Colonic mucosa (tissue), 4 donors: ENCODE measurements around the gene PHACTR1. TPM values are rescaled to one million over a fixed set of nuclear protein-coding genes. Genes with fewer than 3 reads are reported as not detected.

Experiments used
- DNase-seq: peaks from one replicate; pipeline ENCODE4 v3.0.0-alpha.2; 2020
- H3K27ac ChIP-seq: fragments of 200-600 bp; one replicate; pipeline ENCODE4 v1.8.0; 2021
- H3K27me3 ChIP-seq: fragments of 200-600 bp; one replicate; pipeline ENCODE4 v1.8.0; 2021
- H3K36me3 ChIP-seq: fragments of 200-600 bp; one replicate; pipeline ENCODE4 v1.8.0; 2021
- H3K4me1 ChIP-seq: fragments of 200-600 bp; one replicate; pipeline ENCODE4 v1.8.0; 2021; ENCODE audit warnings: mild to moderate bottlenecking
- H3K4me3 ChIP-seq: fragments of 200-600 bp; one replicate; pipeline ENCODE4 v1.8.0; 2021
- H3K9ac ChIP-seq, 2 donors: one replicate each; pipeline ENCODE4 v1.7.0; 2013; ENCODE audit warnings: control low read depth in 2 of 2, low read depth in 2 of 2, low read length in 2 of 2
- H3K9me3 ChIP-seq: fragments of 200-600 bp; one replicate; pipeline ENCODE4 v1.8.0; 2021
- intact Hi-C: fragments of 100-400 bp; cut with DNase I; formaldehyde crosslinking; loops from one replicate; pipeline ENCODE4 v1.14.1; 2022
- total RNA-seq, 2 donors: library from RNA; stranded (reverse); fragmentation: NEBNext Ultra II Directional in 1 of 2; extraction: Animal tissue kit (Norgen Biotek cat#: 25700) in 1 of 2; gene quantifications; one replicate each; pipeline ENCODE4 v1.2.1, GENCODE V29; 2021
- TF ChIP-seq, protein P1 (sequence below): fragments of 200-600 bp; IDR thresholded peaks from one replicate; pipeline ENCODE4 v1.8.0; 2022; ENCODE audit warnings: antibody characterized with exemption, mild to moderate bottlenecking
- donor health status: healthy.
- donor health status: DM: no; HTN: no; CAD: no.
- donor health status: DM: no; HTN: no; CAD: no.

PHACTR1 gene
- total RNA-seq, 2 donors from 2014 or later: 1.7 to 2.2 TPM

DNA sequence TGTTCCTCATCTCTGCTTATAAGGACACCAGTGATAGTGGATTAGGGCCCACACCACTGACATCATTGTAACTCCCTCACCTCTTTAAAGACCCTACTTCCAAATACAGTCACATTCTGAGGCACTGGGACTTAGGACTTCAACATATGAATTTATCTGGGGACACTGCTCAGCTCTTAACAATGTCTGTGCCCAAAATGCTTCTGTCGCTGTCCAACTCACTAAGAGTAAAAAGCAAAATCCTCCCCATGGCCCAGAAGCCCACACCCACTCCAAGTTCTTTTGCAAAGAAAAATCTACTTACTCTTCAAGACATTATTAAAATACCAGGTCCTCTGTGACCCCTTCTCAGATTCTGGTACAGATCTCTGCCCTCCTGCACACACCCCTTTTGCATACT is 495.5 kb downstream of the PHACTR1 start:
- intact Hi-C loops: no loop called here
- H3K4me3 ChIP-seq: no peak overlapping the region
- no peak overlapping the region for H3K9ac ChIP-seq
- no peaks in the 10 kb centered on the region for H3K4me1 ChIP-seq
- H3K9me3 ChIP-seq: no peaks in the 10 kb centered on the region
- H3K36me3 ChIP-seq: no peaks in the 10 kb centered on the region
- no peak overlapping the region for H3K27ac ChIP-seq
- TF ChIP-seq, protein P1, sequence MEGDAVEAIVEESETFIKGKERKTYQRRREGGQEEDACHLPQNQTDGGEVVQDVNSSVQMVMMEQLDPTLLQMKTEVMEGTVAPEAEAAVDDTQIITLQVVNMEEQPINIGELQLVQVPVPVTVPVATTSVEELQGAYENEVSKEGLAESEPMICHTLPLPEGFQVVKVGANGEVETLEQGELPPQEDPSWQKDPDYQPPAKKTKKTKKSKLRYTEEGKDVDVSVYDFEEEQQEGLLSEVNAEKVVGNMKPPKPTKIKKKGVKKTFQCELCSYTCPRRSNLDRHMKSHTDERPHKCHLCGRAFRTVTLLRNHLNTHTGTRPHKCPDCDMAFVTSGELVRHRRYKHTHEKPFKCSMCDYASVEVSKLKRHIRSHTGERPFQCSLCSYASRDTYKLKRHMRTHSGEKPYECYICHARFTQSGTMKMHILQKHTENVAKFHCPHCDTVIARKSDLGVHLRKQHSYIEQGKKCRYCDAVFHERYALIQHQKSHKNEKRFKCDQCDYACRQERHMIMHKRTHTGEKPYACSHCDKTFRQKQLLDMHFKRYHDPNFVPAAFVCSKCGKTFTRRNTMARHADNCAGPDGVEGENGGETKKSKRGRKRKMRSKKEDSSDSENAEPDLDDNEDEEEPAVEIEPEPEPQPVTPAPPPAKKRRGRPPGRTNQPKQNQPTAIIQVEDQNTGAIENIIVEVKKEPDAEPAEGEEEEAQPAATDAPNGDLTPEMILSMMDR: no peak
- no peaks in the 10 kb centered on the region for H3K27me3 ChIP-seq
- no peak for DNase-seq

DNA sequence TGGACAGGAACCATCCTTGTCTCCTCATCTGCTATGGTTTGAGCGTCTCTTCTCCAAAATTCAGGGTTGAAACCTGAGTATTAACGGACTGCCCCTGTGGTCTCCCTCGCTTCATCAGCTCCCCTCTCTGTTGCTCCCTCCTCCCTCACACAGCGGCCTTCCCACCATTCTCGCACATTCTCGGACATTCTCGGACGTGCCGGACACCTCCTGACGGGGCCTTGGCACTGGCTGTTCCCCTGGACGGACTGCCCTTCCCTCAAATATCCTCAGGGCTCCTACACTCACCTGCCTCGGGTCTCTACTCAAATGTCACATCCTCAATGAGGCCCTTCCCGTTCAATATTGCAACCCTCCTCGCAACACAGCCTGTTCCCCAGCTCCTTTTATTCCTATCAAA is 496.0 kb downstream of the PHACTR1 start:
- TF ChIP-seq, protein P1: no peak
- no peak for DNase-seq
- H3K27me3 ChIP-seq: no peaks in the 10 kb centered on the region
- intact Hi-C loops: no loop called here
- H3K36me3 ChIP-seq: no peaks in the 10 kb centered on the region
- H3K9me3 ChIP-seq: no peaks in the 10 kb centered on the region
- H3K4me1 ChIP-seq: no peaks in the 10 kb centered on the region
- no peak overlapping the region for H3K4me3 ChIP-seq
- no peak overlapping the region for H3K9ac ChIP-seq
- no peak overlapping the region for H3K27ac ChIP-seq

DNA sequence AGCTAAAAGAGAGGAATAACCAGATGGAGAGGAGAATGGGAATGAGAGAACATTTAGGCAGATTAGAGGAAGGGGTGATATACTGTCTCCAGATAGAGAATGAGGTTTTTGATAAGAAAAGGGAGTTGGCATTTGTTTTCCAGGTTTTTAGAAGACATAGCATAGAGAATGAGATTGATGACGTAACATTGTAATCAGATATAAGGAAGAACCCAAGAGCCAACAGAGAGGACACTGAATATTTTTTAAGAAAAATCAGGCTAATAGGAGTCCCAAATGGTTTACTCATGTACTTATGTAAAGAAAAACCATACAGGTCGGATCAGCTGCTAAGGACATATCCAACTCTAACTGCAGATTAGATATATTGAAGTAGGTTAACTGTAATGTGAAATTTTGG is 498.8 kb downstream of the PHACTR1 start:
- no peaks in the 10 kb centered on the region for H3K36me3 ChIP-seq
- H3K9ac ChIP-seq: no peak overlapping the region
- H3K4me3 ChIP-seq: no peak overlapping the region
- DNase-seq: no peak
- no peaks in the 10 kb centered on the region for H3K9me3 ChIP-seq
- H3K4me1 ChIP-seq: no peaks in the 10 kb centered on the region
- H3K27me3 ChIP-seq: no peaks in the 10 kb centered on the region
- TF ChIP-seq, protein P1: no peak
- intact Hi-C loops: no loop called here
- H3K27ac ChIP-seq: no peak overlapping the region

DNA sequence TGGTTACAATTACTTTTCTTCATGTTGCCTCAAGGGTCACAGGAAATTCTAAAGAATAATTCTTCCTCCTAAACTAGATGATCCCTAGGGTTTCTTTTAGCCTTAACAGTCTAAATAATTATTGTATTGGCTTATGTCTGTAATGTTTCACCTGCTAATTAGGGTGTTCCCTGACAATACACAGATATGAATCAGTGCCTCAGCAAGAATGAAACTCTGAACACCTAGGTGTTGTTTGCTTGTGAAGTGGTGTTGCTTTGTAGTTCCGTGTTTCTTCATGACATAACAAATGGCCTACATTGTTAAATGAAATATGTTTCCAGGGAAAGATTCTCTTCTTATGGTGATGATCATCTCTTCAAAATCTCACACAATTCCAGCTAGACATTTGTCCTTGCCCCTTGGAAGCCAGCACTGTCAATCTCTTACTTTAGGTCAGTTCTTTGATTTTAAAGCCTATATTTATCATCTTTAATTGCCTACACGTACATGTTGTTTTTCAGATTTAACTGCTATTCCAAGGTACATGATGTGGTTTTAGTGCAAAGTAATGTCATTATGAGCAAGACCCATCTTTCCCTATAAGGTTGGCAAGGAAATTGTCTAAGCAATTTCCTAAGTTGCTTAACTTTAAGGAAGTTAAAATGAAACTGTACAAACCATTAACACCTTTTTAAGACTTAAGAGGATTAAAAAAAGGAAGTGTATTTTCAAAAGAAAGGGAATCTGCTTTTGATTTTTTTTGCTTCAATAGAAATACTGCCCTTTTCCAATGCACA is 499.9 kb downstream of the PHACTR1 start:
- Histone ChIP-seq H3K4me1 (no peaks in the 10 kb centered on the region), H3K27ac (no peak overlapping the region), H3K9ac (no peak overlapping the region), H3K36me3 (no peaks in the 10 kb centered on the region), H3K27me3 (no peaks in the 10 kb centered on the region), H3K9me3 (no peaks in the 10 kb centered on the region), H3K4me3 (no peak overlapping the region)
- intact Hi-C loops: no loop called here
- TF ChIP-seq, protein P1: no peak
- no peak for DNase-seq

DNA sequence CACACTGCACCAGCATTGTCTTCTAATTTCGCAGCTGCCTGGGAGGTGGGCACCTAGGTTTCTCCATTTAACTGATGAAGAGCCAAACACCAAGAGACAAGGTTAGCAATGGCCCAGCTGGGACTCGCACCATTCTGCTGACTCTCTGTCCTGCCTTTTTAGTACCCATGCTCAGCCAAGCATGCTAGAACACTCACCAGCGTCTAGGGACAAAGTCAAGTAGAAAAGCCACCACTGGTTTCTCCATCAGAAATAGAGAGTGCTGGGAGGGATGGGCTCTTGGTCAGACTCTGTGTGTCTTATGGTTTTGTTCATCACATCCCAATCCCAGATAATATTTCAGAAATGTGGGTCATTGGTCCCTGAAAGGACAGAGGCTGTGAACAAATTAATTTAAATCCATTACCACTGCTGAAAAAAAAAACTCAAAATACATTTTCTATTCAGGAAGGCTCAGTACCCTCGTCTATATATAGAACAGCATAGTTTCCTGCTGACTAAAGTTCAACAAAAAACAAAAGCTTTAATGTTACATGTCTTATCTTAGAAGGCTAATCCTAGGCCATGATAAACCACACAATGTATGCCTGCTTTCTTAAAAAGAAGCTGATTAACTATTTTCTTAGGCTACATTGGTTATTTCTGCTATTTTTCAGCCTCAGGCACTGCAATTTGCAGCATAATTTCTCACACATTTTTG is 500.8 kb downstream of the PHACTR1 start:
- Histone ChIP-seq H3K27me3 (no peaks in the 10 kb centered on the region), H3K4me1 (no peaks in the 10 kb centered on the region), H3K9me3 (no peaks in the 10 kb centered on the region), H3K27ac (no peak overlapping the region), H3K36me3 (no peaks in the 10 kb centered on the region), H3K9ac (no peak overlapping the region), H3K4me3 (no peak overlapping the region)
- TF ChIP-seq, protein P1: no peak
- no peak for DNase-seq
- intact Hi-C loops: no loop called here
